Parathyroid adenoma (tissue), 2 donors: ENCODE data around the gene PANX3.

Experiments
- H2AFZ ChIP-seq: fragments of 300-600 bp; sonication (generic); one replicate; pipeline ENCODE4 v1.7.0; 2017; ENCODE audit warnings: antibody characterized with exemption, mild to moderate bottlenecking
- H3K27ac ChIP-seq: fragments of 300-600 bp; sonication (generic); one replicate; pipeline ENCODE4 v1.7.0; 2017
- H3K27me3 ChIP-seq: fragments of 300-600 bp; sonication (generic); one replicate; pipeline ENCODE4 v1.7.0; 2017; ENCODE audit warnings: low read length; ENCODE audit not compliant: control insufficient read depth, insufficient read depth
- H3K36me3 ChIP-seq: fragments of 300-600 bp; sonication (generic); one replicate; pipeline ENCODE4 v1.7.0; 2017; ENCODE audit warnings: low read length; ENCODE audit not compliant: control insufficient read depth, insufficient read depth
- H3K4me1 ChIP-seq: fragments of 300-600 bp; sonication (generic); one replicate; pipeline ENCODE4 v1.7.0; 2017; ENCODE audit warnings: control low read depth
- H3K4me2 ChIP-seq: fragments of 300-600 bp; sonication (generic); one replicate; pipeline ENCODE4 v1.7.0; 2017; ENCODE audit warnings: low read length
- H3K4me3 ChIP-seq: fragments of 300-600 bp; sonication (generic); one replicate; pipeline ENCODE4 v1.7.0; 2017; ENCODE audit warnings: low read depth, low read length
- H3K79me2 ChIP-seq: fragments of 300-600 bp; sonication (generic); one replicate; pipeline ENCODE4 v1.7.0; 2017; ENCODE audit warnings: control low read depth
- H3K9ac ChIP-seq: fragments of 300-600 bp; sonication (generic); one replicate; pipeline ENCODE4 v1.7.0; 2017; ENCODE audit warnings: mild to moderate bottlenecking
- H3K9me3 ChIP-seq: fragments of 300-600 bp; sonication (generic); one replicate; pipeline ENCODE4 v1.7.0; 2017; ENCODE audit warnings: low read length; ENCODE audit not compliant: control insufficient read depth
- TF ChIP-seq, protein P1 (sequence below): fragments of 300-600 bp; sonication (generic); IDR thresholded peaks from one replicate; pipeline ENCODE4 v1.7.0; 2017; ENCODE audit warnings: antibody characterized with exemption, mild to moderate bottlenecking
- donor health status: primary hyperparathyroidism.

The PANX3 gene

DNA sequence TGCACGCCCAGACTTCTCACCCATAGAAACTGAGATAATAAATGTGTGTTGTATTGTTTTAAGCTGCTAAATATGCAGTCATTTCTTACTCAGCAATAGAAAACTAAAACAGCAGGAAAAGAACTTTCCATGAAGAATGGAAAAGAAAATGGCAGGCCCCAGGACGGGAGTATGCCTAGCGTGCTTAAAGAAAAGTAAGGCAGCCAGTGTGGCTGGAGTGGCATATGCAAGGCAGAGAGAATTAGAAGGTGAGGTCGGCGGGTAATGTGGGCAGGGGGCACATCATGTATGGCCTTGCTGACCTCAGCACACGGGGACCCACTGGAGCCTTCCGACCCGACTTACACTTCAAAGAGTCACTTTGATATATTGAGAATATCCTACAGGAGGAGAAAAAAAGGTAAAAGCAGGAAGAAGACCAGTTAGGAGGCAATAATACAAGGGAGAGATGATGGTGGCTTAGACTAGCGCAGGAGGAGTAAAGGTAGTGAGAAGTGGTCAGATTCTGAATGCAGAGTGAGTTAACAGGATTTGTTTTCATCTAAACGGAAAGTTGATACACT lies 31.9 kb downstream of the PANX3 start:
- H3K27me3 ChIP-seq, result no peaks in the 10 kb centered on the region
- H2AFZ ChIP-seq, result no peak overlapping the region
- no peaks in the 10 kb centered on the region for H3K4me1 ChIP-seq
- H3K36me3 ChIP-seq, result no peaks in the 10 kb centered on the region
- no peak overlapping the region for H3K27ac ChIP-seq
- H3K9ac ChIP-seq, result no peak overlapping the region
- no peak overlapping the region for H3K4me3 ChIP-seq
- no peak overlapping the region for H3K4me2 ChIP-seq
- TF ChIP-seq, protein P1, sequence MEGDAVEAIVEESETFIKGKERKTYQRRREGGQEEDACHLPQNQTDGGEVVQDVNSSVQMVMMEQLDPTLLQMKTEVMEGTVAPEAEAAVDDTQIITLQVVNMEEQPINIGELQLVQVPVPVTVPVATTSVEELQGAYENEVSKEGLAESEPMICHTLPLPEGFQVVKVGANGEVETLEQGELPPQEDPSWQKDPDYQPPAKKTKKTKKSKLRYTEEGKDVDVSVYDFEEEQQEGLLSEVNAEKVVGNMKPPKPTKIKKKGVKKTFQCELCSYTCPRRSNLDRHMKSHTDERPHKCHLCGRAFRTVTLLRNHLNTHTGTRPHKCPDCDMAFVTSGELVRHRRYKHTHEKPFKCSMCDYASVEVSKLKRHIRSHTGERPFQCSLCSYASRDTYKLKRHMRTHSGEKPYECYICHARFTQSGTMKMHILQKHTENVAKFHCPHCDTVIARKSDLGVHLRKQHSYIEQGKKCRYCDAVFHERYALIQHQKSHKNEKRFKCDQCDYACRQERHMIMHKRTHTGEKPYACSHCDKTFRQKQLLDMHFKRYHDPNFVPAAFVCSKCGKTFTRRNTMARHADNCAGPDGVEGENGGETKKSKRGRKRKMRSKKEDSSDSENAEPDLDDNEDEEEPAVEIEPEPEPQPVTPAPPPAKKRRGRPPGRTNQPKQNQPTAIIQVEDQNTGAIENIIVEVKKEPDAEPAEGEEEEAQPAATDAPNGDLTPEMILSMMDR, result no peak
- no peaks in the 10 kb centered on the region for H3K9me3 ChIP-seq
- H3K79me2 ChIP-seq, result no peaks in the 10 kb centered on the region

DNA sequence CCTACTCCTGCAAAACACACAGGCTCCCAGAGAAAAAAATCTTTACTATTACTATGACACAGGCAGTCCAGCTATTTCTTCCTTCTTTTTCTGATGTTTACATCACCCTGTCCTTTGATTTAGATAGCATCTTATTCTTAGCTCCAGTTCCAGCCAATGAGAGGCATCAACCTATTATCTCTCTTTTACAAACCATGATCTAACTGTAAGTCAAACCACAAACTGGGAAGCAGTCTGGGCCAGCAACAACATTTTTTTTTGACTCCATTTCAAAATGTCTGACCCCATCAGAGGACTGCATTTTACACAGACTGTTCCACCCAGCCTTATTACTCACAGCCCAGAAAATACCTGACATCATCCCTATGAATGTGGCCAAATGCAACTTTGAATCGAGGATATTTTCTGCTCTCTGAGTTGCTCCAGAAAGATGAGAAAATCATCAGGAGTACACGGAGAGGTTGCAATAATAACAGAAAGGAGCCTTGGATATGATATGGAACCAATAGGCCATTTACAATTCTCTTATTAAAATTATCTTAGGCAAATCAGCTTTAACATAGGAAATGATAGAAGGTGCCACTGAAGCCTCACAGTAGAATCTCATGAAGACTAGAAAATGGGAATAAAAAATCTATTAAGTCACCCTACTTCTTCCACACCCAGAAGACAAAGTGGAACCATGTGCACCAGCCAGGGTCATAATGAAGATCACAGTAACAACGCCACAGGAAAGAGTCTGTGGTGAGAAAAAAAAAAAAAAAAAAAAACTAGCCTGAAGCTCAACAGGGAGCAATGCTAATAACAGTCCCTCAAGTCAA lies 32.6 kb downstream of the PANX3 start:
- Histone ChIP-seq H2AFZ (no peak overlapping the region), H3K79me2 (no peaks in the 10 kb centered on the region), H3K4me3 (no peak overlapping the region), H3K27ac (no peak overlapping the region), H3K9me3 (no peaks in the 10 kb centered on the region), H3K27me3 (no peaks in the 10 kb centered on the region), H3K4me2 (no peak overlapping the region), H3K36me3 (no peaks in the 10 kb centered on the region), H3K9ac (no peak overlapping the region), H3K4me1 (no peaks in the 10 kb centered on the region)
- TF ChIP-seq, protein P1, result no peak

DNA sequence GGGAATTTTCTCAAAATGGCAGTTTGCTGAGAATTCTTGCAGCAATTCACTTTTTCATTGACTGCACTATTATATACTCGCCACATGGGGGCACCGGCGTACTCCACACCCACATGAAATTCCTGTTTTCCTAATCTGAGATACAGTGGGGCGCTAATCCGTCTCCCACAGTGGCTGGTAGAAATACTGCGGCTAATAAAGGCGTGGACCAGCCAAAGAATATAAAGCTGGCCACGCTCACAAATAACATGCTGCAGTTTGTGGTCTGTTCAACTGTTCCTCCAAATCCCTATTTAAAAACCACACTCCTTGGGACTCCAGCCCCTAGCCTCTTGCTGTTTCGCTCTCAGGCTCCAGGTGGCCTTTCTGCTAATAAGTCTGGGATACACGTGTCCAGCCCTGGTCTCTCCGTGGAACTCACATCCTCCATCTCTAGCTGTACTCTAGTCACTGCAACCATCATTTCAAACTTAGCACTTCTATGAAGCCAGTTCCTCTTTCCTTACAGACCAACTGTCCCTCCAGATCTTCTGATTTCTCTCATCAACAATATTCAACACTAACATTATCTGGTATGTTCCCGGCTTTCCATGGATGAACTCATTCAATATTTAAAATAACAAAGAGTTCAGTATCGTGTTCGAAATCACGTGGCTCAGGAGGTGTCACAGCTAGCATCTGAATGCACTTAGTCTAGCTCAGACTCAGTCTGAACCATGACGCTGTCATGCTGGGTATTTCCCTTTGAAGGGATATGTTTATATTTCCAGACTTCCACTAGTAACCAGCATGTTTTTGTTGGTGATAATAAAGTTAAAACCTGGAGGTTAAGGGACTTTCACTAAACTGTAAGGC lies 33.4 kb downstream of the PANX3 start:
- Histone ChIP-seq H3K9ac (no peak overlapping the region), H2AFZ (peak overlapping the region; percentile 43), H3K79me2 (no peaks in the 10 kb centered on the region), H3K9me3 (no peaks in the 10 kb centered on the region), H3K36me3 (no peaks in the 10 kb centered on the region), H3K4me3 (no peak overlapping the region), H3K27ac (no peak overlapping the region), H3K27me3 (no peaks in the 10 kb centered on the region), H3K4me1 (no peaks in the 10 kb centered on the region), H3K4me2 (peak overlapping the region; percentile 11)
- TF ChIP-seq, protein P1, result peak; percentile 64

DNA sequence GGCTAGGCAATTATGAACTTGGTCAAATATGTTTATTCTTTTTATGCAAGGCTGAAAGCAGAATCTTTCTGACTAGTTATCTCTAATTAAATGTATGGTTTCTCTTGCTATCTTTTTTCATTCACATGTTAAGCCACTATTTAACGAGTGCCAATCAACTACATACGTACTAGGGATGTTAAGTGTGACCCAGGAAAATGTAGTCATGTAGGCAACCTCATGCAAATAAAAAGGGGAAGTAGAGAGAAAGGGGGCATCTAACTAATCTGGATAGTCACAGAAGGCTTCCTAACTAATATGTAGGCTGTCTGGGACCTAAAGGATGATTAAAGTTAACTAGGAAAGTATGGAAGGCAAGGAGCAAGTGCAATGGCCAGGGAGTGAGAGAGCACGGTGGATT lies 34.9 kb downstream of the PANX3 start:
- TF ChIP-seq, protein P1, result no peak

More for the DNA sequence above, 34.9 kb downstream of the PANX3 start:
- H3K36me3 ChIP-seq, result no peaks in the 10 kb centered on the region
- no peaks in the 10 kb centered on the region for H3K27me3 ChIP-seq
- H3K79me2 ChIP-seq, result no peaks in the 10 kb centered on the region
- H3K4me3 ChIP-seq, result no peak overlapping the region
- no peaks in the 10 kb centered on the region for H3K9me3 ChIP-seq
- no peaks in the 10 kb centered on the region for H3K4me1 ChIP-seq
- no peak overlapping the region for H3K9ac ChIP-seq
- H2AFZ ChIP-seq, result no peak overlapping the region
- H3K4me2 ChIP-seq, result no peak overlapping the region
- H3K27ac ChIP-seq, result no peak overlapping the region
